HT1080 (cell line): ENCODE data around the gene RFLNA. TPM values are rescaled to one million over a fixed set of nuclear protein-coding genes. Genes with fewer than 3 reads are reported as not detected.

Experiments used
- DNase-seq: peaks from one replicate; pipeline ENCODE4 v3.0.0-alpha.2; 2015; ENCODE audit warnings: low read depth
- total RNA-seq: library from RNA; depleted of rRNA; stranded (reverse); fragments of >200 nt; shearing (Covaris generic); gene quantifications from 2 replicates; pipeline ENCODE4 v1.2.3, GENCODE V29; 2014

RFLNA gene
- total RNA-seq, 1 experiment from 2014 or later: not detected

DNA sequence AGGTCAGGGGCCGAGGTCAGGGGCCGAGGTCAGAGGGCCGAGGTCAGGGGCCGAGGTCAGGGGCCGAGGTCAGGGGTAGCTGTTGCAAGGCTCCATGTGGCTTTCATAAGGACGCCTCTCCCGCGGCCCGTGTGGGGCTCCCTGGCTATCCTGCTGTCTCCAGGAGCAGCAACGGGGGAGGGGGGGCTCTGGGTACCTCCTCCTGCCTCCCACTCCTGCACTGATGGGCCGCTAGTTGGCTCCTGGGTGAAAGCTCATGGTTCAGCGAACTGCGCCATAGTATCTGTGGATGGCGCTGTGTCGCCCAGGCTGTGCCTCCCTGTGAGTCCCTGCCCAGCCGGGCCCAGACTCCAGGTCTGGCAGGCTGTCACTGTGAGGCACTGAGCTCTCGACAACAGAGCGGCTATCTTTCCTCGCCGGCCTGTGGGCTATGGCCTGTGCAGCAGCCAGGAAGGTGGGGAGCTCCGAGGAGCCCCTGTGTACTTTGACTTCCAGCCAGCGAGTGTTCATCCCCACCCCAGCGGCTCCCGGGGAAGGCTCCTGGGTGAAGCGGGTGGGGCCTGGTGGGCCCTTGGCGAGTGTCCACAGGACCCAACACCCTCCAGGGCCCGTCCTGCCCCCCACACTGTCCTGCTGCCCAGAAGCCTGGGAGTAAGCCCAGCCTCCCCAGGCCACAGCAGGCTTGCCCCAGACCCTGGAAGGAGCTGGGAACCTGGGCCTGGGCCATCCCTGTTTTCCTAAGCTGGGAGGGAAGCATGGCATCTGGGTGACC is 8.1 kb downstream of the RFLNA start:
- no peak for DNase-seq

DNA sequence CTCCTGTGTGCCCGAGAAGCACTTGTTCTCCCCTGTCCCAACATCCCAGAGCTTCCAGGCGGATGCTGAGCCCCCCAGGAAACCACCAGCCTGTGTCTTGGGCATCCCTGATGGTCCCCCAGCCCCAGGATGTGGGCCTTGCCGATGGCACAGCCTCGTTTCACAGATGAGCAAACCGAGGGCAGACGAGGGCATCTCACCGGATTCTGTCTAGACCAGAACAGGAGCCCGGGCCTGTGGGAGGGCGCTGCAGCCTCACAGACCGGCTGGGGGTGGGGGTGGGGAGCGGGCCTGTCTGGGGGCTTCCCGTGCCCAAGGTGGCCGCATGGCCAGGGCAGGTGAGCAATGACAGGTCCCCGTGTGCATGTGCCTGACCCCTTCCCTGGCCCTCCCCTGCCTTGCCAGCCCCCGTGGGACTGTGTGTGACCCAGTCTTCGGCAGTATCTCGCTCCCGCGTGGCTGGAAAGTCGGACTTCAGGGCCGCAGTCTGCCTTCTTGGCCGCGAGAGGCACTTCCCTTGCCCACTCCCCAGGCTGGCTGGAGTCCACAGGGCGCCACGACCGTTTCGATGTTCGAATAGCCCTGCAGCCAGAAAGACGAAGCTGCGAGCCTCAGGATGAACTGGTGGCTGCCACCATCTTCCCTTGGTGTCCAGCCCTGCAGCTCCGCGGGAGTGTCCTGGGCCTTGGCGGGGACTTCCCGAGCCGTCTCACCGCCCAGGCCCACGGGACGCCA is 8.9 kb downstream of the RFLNA start:
- DNase-seq: no peak

DNA sequence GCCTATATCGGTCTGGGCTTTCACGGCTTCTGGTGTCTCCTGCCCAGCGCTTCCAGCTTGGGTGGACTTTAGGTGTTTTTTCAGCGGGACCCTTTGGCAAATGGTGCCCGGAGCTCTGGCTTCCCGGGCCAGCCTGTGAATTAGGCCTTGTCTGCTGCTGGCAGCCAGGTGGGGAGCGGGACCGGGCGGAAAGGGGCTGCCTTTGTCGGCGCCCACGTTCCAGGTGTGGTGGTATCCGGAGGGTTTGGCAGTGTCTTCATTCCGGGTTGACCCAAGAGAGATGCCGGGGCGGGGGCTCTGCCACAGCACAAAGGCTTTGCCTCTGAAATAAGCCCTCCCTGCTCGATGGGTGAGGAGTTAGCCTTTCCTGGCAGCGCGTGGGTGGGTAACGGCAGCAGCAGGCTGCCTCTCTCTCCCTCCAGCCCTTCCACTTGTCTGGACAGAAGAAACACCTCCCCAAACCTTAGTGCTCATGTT is 9.5 kb downstream of the RFLNA start:
- DNase-seq: no peak

DNA sequence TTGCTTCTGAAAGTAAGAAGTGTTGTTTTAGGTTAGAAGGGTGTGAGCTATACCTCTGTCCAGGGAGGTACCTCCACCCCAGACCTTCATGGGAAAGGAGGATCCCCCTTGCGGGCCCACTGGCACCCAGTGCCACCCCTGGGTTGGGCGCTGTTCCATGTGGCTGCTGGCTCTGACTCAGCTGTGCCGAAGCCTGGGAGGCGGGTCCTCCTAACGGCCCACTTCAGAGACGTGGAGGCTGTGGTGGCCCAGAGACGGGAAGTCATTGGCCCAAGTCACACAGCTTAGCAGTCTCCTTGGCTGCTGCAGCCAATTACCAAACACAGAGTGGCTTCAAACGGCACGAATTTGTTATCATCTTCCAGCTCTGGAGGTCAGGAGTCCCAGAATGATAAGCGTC is 10.2 kb downstream of the RFLNA start:
- DNase-seq: no peak

DNA sequence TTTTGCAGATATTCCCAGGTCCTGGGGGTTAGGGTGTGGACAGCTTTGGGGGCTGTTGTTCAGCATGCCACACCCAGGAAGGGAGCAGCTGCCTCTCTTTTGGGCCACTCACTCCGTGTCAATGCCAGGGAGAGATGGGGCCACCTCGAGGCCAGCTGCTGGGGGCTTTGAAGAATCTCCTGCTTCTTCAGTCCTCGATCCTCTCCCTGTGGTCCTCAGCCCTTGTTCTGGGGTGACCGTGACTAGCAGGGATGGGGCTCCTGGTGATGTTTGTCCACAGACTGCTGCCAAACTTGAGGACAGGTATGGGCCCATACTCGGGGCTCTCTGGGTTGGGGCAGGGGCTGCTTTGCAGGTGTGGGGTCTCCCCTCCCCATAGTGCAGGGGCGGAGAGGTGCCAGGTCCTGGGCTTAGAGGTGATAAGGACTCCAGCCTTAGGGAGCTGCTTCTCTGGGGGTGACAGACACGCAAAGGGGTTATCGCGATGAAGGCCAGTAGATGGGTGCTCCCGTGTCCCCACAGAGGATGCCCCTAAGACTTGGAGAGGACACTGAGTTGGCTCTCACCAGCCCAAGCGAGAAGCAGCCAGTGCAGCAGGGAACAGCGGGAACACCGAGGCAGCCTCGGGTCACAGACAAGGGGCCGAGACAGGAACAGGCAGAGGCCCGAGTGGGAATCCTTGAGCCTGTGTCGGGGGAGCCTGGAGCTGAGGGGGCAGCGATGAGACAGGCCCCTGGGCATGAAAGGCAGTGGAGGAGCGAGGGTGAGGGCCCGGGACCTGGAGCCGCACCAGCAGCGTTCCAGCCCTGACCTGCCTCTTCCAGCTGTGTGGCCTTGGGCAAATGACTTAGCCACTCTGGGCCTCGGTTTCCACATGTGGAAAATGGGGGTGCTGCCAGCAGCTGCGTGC is 11.1 kb downstream of the RFLNA start:
- DNase-seq: no peak

DNA sequence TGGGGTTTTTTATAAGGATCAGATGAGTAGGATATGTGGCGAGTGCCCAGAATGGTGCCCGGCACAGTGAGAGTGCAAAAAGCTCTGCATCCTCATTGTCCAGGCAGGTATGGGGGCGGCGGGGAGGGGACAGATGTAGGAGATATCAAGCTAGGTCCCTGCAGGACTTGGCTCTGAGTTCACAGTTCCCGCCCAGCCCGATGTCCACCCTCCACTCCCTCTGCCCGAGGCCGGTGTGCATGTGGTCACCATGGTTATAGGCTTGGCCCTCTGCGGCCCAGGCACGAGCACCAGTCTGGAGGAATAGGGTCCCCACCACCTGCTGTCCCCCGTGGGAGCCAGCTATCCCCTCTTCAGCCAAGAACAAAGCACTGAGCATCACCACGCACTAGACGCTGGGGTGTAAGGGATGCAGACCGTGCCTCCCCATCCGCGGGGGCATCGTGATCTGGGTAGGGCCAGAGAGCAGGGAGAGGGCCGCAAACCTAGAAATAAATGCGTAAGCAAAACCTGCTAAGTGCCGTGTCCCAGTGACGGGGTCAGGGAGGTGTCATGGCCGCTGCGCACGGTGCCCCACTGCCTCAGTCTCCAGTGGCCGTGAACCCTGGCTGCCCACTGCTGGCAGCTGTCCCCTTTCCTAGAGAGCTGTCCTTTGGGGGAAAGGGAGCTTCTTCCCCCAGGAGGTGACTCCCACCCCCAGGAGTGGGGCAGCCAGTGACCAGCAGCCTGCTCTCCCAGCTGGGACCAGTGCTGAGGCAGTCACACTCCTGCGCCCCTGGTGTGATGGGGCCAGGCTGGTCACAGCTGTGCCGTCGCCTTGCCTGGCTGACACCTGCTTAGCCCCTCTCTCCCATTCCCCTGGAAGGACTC is 12.0 kb downstream of the RFLNA start:
- DNase-seq: no peak

DNA sequence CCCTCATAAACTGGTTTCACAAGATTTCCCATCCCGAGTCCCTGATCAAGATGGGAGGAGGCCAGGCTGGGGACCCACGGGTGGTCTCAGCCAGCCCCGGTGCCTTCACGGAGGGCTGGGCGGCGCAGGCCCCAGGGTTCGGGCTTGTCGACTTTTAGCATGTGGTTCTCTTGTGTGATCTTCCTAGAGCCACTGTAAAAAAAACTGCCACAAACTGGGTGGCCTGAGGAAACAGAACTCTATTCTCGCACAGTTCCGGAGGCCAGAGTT is 12.6 kb downstream of the RFLNA start:
- DNase-seq: no peak

DNA sequence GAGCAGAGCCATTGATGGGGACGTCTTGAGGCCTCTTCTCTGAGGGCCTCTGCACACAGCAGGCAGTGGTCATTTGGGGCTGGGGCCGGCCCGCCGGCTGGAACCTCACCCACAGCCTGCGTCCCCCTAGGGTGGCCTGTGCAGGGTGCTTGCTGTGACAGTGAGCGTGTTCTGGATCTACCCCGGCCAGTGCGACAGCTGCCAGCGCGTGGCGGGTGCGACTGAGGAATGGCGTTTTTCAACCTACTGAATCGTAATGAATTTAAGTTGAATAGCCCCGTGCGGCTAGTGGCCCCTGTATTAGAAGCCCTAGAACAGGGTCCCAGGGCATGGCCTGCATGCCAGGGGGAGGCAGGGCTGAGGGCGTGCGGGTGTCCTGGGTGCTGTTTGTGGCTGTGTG is 13.8 kb downstream of the RFLNA start:
- DNase-seq: no peak

DNA sequence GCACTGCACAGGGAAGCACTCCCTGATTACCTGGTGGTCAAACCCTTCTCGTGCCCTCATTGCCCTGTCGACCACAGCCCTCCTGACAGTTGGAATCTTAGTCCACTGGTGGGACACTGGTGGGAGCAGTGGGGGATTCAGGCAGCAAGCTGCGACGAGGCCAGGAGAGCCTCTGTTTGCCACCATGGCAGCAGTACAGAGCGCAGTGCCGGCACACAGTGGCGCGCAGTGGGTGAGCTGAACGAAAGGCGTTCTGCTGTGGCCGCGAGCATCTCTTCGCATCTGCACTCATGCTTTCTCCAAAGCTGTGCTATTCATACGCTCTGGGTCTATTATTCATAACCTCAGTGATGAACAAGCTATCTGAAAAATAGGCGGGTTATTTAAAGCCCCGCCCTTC is 14.3 kb downstream of the RFLNA start:
- DNase-seq: no peak

DNA sequence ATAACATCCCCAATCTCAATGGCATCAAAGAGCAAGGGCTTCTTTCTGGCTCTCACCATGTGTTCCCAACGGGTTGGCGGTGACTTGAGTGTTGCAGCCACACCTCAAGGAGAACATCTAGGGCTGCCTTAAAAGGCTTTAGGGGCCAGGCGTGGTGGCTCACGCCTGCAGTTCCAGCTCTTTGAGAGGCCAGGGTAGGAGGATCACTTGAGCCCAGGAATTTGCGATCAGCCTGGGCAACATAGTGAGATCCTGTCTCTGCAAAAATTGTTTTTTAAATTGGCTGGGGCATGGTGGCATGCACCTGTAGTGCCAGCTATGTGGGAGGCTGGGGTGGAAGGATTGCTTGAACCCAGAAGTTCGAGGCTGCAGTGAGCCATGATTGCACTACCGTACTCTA is 14.9 kb downstream of the RFLNA start:
- no peak for DNase-seq

DNA sequence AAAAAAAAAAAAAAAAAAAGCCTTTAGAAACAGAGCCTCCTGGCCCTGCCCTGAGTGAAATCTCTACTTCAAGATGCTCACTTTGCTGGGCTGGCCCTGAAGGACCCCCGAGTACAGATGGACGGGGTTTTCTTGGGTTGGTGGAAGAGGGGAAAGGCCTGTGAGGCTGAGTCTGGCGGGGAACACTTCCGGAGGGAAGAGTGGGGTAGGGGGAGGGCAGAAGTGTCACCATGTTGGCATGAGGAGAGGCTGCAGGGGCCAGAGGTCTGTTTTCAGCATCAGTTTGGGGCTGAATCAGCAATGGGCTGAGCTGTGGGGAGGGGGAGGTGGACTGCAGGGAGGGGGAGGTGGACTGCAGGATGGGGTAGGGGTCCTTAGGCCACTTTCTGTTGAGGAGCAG is 15.3 kb downstream of the RFLNA start:
- no peak for DNase-seq

DNA sequence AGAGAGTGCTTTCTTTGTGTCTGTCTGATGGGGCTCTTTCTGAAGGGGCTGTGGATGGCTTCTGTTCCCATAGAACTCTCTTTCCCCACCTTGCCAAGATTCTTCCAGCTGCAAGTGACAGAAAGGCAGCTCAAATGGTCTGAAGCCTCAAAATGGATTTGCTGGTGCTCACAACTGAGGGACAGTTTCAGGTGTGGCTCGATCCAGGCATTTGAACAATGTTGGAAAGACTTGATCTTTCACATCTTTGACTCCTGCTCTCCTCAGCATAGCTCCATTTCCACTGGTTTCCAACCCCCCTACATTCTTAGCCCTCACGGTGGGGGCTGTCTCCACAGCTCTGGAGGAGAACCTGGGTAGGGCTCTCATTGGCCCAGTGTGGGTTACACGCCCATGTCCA is 15.9 kb downstream of the RFLNA start:
- DNase-seq: no peak

DNA sequence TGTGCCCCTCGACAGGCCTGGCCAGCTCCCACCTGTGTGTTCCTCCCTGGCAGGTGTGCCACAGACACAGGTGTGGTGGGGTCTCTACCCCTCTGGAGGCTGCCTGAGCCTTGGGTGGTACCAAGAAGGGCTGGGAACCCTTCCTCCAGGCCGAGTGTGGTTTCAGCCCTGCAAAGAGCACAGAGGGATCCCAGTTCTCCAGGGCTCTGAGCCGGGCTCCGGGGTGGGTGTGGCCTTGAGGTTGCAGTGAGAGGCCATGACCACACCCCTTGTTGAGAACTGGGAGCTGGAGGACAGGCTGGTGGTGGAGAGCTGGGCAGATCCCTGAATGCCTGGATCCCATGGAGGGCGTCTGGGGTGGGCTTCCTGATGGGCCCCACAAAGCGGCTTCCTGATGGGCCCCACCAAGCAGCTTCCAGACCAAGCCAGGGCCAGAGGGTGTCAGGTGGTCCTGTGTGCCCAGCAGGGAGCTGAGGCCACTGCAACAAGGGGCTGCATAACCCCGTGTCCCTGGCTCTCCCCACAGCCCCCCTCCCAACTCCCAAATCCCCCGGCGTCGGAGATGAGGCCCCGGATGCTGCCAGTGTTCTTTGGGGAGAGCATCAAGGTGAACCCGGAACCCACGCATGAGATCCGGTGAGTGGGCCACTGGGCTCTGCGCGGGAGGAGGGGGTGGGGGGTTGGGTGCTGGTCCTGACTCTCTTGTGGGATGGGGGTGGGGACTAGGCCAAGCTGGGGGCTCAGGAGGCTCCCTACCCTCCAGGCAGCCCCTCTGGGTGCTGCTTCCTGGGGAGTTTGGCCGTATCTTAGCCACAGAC is 16.6 kb downstream of the RFLNA start:
- no peak for DNase-seq

DNA sequence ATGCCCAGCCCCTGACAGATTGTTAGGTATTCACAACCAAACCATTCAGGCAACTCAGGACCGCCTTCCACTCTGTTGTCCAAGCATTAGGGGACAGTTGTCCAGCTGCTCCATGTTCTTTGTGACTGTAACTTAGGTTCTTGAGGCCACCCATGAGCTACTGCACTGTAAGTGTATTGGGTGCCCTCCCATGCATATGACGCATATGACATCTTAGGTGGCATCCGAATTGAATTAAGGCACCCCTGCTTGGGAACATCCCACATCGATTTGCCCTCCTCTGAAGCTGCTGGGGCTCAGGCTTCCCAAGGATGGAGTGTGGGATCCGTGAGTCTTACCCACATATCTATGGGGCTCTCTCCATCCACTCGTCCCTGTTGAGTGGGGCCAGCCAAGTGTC is 17.7 kb downstream of the RFLNA start:
- DNase-seq: no peak

DNA sequence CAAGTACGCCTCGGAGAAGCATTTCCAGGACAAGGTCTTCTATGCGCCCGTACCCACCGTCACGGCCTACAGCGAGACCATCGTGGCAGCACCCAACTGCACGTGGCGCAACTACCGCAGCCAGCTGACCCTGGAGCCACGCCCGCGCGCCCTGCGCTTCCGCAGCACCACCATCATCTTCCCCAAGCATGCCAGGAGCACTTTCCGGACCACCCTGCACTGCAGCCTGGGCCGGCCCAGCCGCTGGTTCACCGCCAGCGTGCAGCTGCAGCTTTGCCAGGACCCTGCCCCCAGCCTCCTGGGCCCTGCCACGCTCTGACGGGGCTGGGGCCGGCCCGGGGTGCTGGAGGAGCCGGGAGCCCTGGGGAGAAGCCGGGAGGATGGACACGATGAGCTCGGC is 19.3 kb downstream of the RFLNA start:
- DNase-seq: no peak

DNA sequence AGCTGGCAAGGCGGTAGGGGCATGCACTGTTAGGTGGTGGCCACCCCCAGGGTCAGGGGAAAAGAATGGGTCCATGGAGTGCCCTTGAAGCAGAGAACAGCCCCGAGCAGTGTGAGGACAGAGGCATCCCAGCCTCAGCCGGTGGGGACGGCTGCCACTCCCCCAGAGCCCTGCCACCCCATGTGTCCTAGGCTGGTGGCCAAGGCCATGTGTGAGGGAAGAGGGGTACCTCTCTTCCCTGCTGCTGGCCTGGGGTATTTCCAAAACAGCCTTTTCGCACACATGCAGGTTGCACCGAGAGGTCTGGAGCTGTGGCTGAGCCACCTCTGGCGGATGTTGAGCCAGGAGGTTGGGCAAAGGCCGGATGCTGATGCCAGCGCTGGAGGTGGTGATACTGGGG is 19.9 kb downstream of the RFLNA start:
- no peak for DNase-seq

DNA sequence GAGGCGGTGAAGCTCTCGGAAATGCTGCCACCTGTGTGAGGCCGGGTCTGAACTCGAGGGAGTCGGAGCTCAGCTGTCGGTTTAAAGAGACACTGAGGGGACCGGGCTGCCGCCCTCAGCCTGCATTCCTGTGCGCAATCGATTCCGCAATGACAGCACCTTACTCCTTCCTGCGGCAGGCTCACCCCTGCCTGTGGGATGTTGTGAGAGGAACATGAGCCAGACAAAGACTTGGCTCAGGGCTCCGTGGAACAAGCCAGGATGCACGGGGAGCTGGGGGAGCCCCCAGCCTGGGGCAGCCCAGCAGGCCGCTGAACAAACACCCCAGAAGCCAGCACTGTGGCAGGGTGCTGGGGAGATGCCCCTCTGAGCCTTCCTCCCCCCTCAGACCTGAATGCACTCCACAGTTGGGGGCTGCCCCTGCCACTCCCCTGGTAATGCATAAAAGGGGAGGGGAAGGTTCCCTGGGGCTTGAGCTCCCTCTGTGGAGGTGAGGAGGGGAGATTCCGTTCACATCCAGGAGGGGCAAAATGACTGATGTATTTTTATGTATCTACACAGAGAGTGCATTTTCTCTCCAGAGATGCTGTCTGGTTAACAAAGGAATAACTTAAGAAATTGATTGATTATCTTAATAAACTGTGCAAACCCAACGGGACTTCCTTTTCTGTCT is 20.6 kb downstream of the RFLNA start:
- DNase-seq: no peak

DNA sequence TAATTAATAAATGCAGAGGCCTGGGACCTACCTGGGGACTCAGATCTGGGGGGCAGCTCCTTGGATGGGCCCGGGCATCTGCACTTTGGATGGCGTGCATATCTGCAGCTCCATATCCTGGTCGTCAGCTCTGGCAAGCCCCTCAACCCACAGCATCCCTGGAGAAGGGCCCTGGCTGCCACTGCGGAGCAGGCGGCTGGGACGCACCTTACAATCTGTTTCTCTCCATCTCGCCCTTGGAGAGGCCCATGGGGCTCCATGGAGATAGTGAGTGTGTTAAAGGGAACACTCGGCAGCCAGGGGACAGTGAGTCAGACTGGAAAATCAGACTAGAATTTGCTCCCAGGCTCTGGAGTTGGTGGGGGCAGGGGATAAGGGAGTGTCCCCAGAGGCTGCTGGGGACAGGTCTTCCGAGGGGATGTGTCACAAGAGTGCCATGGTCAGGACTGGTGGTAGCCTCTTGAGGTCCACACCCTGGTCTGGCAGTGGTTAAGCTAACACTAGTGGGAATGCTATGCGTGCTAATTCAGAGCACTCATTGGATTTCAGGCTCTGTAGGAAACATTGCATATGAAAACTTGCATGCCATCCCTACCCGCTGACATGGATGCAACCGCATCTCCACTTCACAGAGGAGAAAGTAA is 21.5 kb downstream of the RFLNA start:
- DNase-seq: no peak

DNA sequence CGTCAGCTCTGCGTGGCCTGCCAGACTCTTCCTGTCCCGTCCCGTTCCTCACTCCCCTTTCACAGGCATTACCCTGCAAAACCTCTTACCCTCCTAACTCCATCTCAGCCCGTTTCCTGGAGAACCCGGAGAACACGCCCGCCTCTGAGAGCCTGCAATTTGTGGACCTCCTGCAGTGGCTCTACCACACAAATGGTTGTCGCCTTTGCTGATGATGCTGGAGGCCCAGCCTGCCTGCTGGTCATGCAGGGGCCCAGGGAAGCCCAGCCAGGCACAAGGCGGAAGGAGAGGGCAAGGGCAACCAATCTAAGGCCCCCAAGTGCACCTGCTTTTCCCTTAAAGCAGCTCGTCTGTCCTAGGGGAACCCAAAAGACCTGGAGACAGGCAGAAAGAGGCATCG is 22.5 kb downstream of the RFLNA start:
- DNase-seq: no peak
